WI38 (cell line): ENCODE data around the gene SLC16A7.

Experiments used
- H3K4me3 ChIP-seq: 2 replicates; pipeline ENCODE4 v1.5.1; 2011; ENCODE audit warnings: low read depth, mild to moderate bottlenecking, control low read depth, low read length
- TF ChIP-seq, protein P1 (sequence below): IDR thresholded peaks from 2 replicates; pipeline ENCODE4 v1.5.1; 2012; ENCODE audit warnings: low read depth, mild to moderate bottlenecking, control low read depth, low read length

Gene SLC16A7

DNA sequence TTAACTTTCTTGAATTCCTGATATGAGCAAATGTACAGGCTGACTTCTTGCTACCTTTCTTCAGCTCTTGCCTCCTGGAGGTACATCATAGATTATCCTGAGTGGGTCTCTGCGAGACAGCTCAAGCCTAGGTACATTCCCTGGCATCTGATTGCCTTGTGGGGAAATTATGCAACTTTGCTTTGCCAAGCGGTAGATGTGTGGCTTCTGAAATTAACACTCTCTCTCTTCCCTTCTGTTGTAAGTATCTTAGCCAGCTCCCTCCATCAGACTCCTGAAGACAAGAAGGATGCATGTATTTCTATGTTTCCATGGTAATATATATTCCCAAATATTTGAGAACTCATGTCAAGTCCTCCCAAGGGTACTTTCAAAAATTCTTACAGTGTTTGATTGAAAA lies 16.2 kb upstream of the SLC16A7 start:
- TF ChIP-seq, protein P1, sequence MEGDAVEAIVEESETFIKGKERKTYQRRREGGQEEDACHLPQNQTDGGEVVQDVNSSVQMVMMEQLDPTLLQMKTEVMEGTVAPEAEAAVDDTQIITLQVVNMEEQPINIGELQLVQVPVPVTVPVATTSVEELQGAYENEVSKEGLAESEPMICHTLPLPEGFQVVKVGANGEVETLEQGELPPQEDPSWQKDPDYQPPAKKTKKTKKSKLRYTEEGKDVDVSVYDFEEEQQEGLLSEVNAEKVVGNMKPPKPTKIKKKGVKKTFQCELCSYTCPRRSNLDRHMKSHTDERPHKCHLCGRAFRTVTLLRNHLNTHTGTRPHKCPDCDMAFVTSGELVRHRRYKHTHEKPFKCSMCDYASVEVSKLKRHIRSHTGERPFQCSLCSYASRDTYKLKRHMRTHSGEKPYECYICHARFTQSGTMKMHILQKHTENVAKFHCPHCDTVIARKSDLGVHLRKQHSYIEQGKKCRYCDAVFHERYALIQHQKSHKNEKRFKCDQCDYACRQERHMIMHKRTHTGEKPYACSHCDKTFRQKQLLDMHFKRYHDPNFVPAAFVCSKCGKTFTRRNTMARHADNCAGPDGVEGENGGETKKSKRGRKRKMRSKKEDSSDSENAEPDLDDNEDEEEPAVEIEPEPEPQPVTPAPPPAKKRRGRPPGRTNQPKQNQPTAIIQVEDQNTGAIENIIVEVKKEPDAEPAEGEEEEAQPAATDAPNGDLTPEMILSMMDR, result no peak
- H3K4me3 ChIP-seq, result no peak overlapping the region

DNA sequence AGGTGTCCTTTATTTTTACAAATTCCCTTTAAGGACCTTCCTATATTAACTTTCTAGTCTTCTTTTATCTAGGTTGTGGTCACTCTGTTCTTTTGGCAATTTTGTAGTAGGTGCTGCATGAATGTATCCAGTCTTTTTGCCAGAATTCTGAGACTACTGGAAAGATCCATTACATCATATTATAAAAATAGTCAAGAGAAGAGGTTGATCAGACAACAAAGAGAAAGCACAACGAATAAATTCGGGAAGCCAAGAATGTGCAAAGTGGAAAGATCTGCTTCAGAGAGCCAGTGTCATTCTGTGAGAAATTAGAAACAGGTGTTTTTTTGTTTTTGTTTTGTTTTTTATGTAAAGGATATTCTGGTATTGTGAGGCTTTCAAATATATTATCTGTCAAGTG lies 15.8 kb upstream of the SLC16A7 start:
- no peak overlapping the region for H3K4me3 ChIP-seq
- TF ChIP-seq, protein P1, result no peak

DNA sequence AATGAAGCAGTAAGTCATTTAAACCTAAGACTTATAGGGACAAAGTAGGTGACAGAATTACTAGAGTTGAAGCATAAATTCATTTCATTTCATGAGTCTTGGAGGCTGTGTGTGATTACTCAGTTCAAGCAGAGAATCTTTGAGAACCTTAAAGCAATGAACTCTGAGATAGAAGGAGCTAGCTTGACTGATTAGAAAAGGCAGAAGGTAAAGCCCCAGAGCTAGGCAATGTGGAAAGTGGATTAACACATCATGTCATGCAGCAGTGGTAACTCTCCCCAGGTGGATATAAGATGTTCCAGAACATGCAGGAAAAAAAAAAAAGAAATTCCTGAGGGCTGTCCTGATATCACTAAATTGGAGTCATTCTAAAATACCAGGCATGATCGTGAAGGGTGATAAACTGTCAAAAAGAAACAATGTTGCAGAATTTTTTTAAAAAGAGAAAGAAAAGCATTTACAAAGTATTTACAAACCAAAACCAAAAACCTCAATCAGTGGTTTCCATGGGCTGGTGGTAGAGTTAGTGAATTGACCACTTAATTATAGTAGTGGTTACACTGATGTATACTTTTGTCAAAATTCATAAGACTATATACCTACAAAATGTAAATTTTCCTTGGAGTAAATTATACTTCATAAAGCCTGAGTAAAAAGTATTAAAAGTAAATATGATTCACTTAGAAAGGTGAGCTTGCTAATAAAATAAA lies 12.7 kb upstream of the SLC16A7 start:
- TF ChIP-seq, protein P1, result no peak
- H3K4me3 ChIP-seq, result no peak overlapping the region

DNA sequence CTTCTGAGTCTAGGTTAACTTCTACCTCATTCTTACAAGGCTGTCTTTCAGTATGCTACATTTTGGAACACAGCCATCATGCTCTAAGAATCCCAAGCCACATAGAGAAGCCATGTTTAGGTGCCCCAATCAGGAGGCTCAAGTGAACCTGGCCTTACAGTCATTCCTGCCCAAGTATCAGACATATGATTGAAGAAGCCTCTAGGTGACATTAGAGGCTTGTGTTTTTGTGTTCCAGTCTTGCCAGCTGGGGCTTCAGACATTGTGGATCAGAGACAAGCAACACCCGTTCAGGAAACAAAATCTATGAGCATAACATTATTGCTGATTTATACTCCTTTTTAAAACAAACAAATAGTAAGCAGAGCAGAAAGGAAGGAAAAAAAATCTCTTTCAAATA lies 8.1 kb upstream of the SLC16A7 start:
- H3K4me3 ChIP-seq, result no peak overlapping the region
- TF ChIP-seq, protein P1, result no peak

DNA sequence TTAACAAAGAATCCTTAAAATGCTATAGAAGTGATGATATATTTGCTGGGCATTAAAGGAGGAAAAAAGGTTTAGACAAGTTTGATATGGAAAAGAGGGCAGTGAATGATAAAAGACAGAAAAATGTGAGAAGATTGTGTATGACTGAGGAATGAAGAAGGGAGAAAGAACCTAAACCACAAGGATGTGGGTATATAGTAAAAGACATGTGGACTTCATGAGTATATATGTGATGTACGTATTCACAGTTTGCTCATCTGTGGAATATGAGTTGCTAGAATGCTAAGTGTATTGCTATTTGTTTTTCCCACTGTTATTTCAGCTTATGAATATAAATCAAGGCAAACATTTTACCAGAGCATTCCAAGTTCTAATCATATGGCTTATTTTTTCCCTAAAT lies 2.1 kb upstream of the SLC16A7 start:
- TF ChIP-seq, protein P1, result no peak
- H3K4me3 ChIP-seq, result no peak overlapping the region

DNA sequence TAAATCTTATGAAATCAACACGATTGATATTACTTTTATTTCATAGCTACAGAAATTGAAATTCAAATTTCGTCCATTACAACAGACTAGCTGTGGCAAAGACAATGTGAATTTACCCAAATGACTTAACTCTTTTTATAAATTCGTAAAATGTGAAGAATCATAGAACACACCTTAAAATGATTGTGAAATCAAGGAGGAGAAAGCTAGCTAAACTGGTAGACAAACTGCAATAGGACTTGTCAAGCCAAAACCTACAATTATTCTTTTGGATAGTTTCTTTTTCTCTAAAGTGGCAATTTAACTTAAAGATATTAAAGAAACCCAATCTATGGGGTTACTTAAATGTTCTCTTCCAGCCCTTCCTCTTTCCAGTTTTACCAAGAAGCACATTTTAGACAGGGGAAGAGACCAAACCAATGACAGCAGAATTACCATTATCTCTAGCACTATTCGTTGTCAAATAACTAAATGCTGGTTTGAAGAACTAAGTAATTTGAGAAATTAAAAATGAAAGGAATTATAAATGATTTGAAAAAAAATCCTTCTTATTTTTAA lies 807 bp upstream of the SLC16A7 start:
- TF ChIP-seq, protein P1, result no peak
- H3K4me3 ChIP-seq, result peak overlapping the region; percentile 66

DNA sequence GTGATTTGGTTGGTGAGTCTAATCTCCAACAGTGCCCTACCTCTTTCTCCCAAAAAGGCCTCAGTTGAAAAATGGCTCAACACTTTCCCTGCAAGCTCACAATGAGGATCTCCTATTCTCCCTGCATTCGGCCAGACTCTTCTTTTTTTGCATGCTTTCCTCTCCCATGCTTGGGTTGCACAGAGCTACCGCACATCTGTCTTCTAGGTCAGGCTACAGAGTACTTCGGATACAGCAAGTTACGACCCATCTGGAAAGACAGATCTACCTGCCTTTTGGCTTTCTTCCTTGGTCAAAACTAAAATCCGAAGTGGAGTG lies 305 bp upstream of the SLC16A7 start:
- H3K4me3 ChIP-seq, result peak overlapping the region; percentile 66
- TF ChIP-seq, protein P1, result no peak
